Astrocyte (in vitro differentiated cells and primary cell): Measurements from ENCODE around the gene NABP2.

ENCODE experiments used
- EZH2 ChIP-seq: IDR thresholded peaks from 2 replicates; pipeline ENCODE4 v1.6.1; 2012; ENCODE audit warnings: mild to moderate bottlenecking, low read length, inconsistent platforms; ENCODE audit not compliant: insufficient read depth
- TF ChIP-seq, protein P1 (sequence below): IDR thresholded peaks from 2 replicates; pipeline ENCODE4 v1.5.1; 2011; ENCODE audit warnings: low read depth, mild to moderate bottlenecking, inconsistent platforms, low read length, moderate library complexity; ENCODE audit not compliant: insufficient read depth

GRCh38 chr12:56193025-56193578 lies 31.0 kb upstream of the NABP2 start:
- TF ChIP-seq, protein P1, sequence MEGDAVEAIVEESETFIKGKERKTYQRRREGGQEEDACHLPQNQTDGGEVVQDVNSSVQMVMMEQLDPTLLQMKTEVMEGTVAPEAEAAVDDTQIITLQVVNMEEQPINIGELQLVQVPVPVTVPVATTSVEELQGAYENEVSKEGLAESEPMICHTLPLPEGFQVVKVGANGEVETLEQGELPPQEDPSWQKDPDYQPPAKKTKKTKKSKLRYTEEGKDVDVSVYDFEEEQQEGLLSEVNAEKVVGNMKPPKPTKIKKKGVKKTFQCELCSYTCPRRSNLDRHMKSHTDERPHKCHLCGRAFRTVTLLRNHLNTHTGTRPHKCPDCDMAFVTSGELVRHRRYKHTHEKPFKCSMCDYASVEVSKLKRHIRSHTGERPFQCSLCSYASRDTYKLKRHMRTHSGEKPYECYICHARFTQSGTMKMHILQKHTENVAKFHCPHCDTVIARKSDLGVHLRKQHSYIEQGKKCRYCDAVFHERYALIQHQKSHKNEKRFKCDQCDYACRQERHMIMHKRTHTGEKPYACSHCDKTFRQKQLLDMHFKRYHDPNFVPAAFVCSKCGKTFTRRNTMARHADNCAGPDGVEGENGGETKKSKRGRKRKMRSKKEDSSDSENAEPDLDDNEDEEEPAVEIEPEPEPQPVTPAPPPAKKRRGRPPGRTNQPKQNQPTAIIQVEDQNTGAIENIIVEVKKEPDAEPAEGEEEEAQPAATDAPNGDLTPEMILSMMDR = peak; percentile 96
- no peak for TF ChIP-seq EZH2
